Pancreas (tissue), 10 donors: ENCODE results near the gene AGER. TPM values are rescaled to one million over a fixed set of nuclear protein-coding genes. Genes with fewer than 3 reads are reported as not detected.
A peak's percentile ranks its signal among the peaks of the same experiment; 100 is the strongest.

Experiments used
- ATAC-seq, 4 donors: fragments of 200-7000 bp; cut with Tn5 transposase; one replicate each; pipeline versions ENCODE4 v1.8.0 to v1.9.1; 2020; ENCODE audit warnings: mild to moderate bottlenecking in 4 of 4, moderate library complexity in 4 of 4
- DNase-seq, 6 donors: peaks; one replicate each; pipeline ENCODE4 v3.0.0-alpha.2; 2020
- FAIRE-seq: peaks from 2 replicates; lab custom pipeline; 2012; peaks lifted over from hg19 to GRCh38; lab: Jason Lieb, UNC
- H3K27ac ChIP-seq, 4 donors: fragments of 200-600 bp; sonication (generic); 1 replicate in 3 of 4; 2 replicates in 1 of 4; pipeline versions ENCODE4 v1.5.0 to v1.8.0; 2020
- H3K27me3 ChIP-seq, 4 donors: fragments of 200-600 bp; one replicate each; pipeline ENCODE4 v1.8.0; 2021
- H3K36me3 ChIP-seq, 3 donors: fragments of 200-600 bp; sonication (generic) in 1 of 3; one replicate each; pipeline versions ENCODE4 v1.5.0 to v1.8.0; 2020 to 2021
- H3K4me1 ChIP-seq, 3 donors: fragments of 200-600 bp; one replicate each; pipeline ENCODE4 v1.8.0; 2021
- H3K4me3 ChIP-seq, 4 donors: fragments of 200-600 bp; sonication (generic) in 2 of 4; one replicate each; pipeline versions ENCODE4 v1.5.0 to v1.8.0; 2020 to 2021
- H3K9me3 ChIP-seq, 4 donors: fragments of 200-600 bp; one replicate each; pipeline ENCODE4 v1.8.0; 2021
- CTCF ChIP-seq, 4 donors: fragments of 200-600 bp; sonication (generic) in 3 of 4; IDR thresholded peaks; one replicate each; pipeline versions ENCODE4 v1.5.0 to v1.8.0; 2021; ENCODE audit warnings: antibody characterized with exemption in 4 of 4
- WGBS, 2 donors: extraction: QIAGEN DNeasy Blood & Tissue Kit; methylation state at CpG; one replicate each; pipeline ENCODE4 v1.1.7; 2013; 5-methylcytosine and 5-hydroxymethylcytosine counted together
- intact Hi-C, 3 donors: fragments of 100-400 bp; cut with DNase I; formaldehyde crosslinking; loops; one replicate each; pipeline versions ENCODE4 v1.11.1 to v1.14.2; 2022
- polyA plus RNA-seq, 2 donors: library from polyadenylated mRNA; stranded (reverse); fragments of 200-250 nt; gene quantifications; one replicate each; pipeline ENCODE4 v1.2.3, GENCODE V29; 2013
- total RNA-seq, 6 donors: library from RNA; stranded (reverse); fragmentation: NEBNext Ultra II Directional in 4 of 6; extraction: Animal tissue kit (Norgen Biotek cat#: 25700) in 4 of 6; gene quantifications; one replicate each; pipeline versions ENCODE4 v1.2.1 to v1.2.4, GENCODE V29; 2021 to 2023
- donor health status: healthy with polysubstance abuse.
- donor health status: DM: no; HTN: no; CAD: no; lungs with moderate emphysema.
- donor health status: DM: no; HTN: no; CAD: no.
- donor health status: control.
- donor health status: control.
- donor health status: Bipolar disorder and iron deficiency.
- donor health status: DM: yes; HTN: yes; CAD: no.
- donor health status: DM: no; HTN: no; CAD: no.
- donor health status: DM: no; HTN: no; CAD: no.
- donor health status: DM: yes; HTN: yes; CAD: no.

AGER gene
- total and polyA plus RNA-seq, 8 donors = 1.9 to 20.6 (median 3.3) TPM

GRCh38 chr6:32174416-32174815 is 9.6 kb downstream of the AGER start:
- no peak for TF ChIP-seq CTCF (IDR thresholded peaks at IDR 0.05)
- DNase-seq (no peak), ATAC-seq (no peak), FAIRE-seq (no peak)
- intact Hi-C loops = no loop called here
- no peaks in the 10 kb centered on the region for H3K36me3 ChIP-seq
- no peaks in the 10 kb centered on the region for H3K9me3 ChIP-seq
- no peaks in the 10 kb centered on the region for H3K27me3 ChIP-seq
- H3K4me1 ChIP-seq = peaks cover 16 to 25% (median 23%) of the 10 kb centered on the region in 3 donors
- WGBS, 2 donors = 78 to 85% methylated on average over 1 of the region's 1 CpG
- H3K27ac ChIP-seq = no peak overlapping the region
- H3K4me3 ChIP-seq = no peak overlapping the region

- Histone ChIP-seq H3K36me3 (no peaks in the 10 kb centered on the region), H3K27me3 (no peaks in the 10 kb centered on the region), H3K9me3 (no peaks in the 10 kb centered on the region), H3K27ac (no peak overlapping the region), H3K4me3 (no peak overlapping the region), H3K4me1 (peaks cover 16 to 20% (median 19%) of the 10 kb centered on the region in 3 donors)
- ATAC-seq = no peak
- WGBS, 2 donors = 77% methylated on average over 4 of the region's 4 CpGs
- DNase-seq = no peak
- no peak for FAIRE-seq
- intact Hi-C loops = no loop called here
- TF ChIP-seq CTCF (IDR thresholded peaks at IDR 0.05) = no peak
Observed at GRCh38 chr6:32173051-32173727, 10.9 kb downstream of the AGER start.

- no peak for TF ChIP-seq CTCF (IDR thresholded peaks at IDR 0.05)
- no peaks in the 10 kb centered on the region for H3K27me3 ChIP-seq
- ATAC-seq (no peak), DNase-seq (peak in 1 of 6 donors; percentile 27), FAIRE-seq (no peak)
- H3K27ac ChIP-seq = no peak overlapping the region
- WGBS, 2 donors = 88 to 93% methylated on average over 6 of the region's 6 CpGs
- H3K9me3 ChIP-seq = no peaks in the 10 kb centered on the region
- no peak overlapping the region for H3K4me3 ChIP-seq
- no peaks in the 10 kb centered on the region for H3K36me3 ChIP-seq
- intact Hi-C loops = no loop called here
- peaks cover 5 to 13% (median 9%) of the 10 kb centered on the region in 3 donors for H3K4me1 ChIP-seq
Observed at GRCh38 chr6:32171234-32171633, 12.8 kb downstream of the AGER start.

- no peak overlapping the region for H3K27ac ChIP-seq
- H3K4me1 ChIP-seq = peaks cover 5 to 11% (median 6%) of the 10 kb centered on the region in 3 donors
- TF ChIP-seq CTCF (IDR thresholded peaks at IDR 0.05) = no peak
- ATAC-seq (no peak), DNase-seq (peak in 1 of 6 donors; percentile 45), FAIRE-seq (no peak)
- intact Hi-C loops = no loop called here
- no peaks in the 10 kb centered on the region for H3K36me3 ChIP-seq
- H3K27me3 ChIP-seq = no peaks in the 10 kb centered on the region
- 96 to 97% methylated on average over 11 of the region's 11 CpGs for WGBS, 2 donors
- no peak overlapping the region for H3K4me3 ChIP-seq
- H3K9me3 ChIP-seq = no peaks in the 10 kb centered on the region
Observed at GRCh38 chr6:32170294-32170693, 13.8 kb downstream of the AGER start.
